Measurements from ENCODE around the gene ACADSB. TPM values are rescaled to one million over a fixed set of nuclear protein-coding genes. Genes with fewer than 3 reads are reported as not detected.

ACADSB gene
- total RNA-seq, 1 donor from 2014 or later, result 4.4 TPM

- no peak for DNase-seq (ENCODE audit: extremely low read depth, low read depth, low spot score)
Observed at GRCh38 chr10:123092635-123093414, 84.0 kb downstream of the ACADSB start.

DNA sequence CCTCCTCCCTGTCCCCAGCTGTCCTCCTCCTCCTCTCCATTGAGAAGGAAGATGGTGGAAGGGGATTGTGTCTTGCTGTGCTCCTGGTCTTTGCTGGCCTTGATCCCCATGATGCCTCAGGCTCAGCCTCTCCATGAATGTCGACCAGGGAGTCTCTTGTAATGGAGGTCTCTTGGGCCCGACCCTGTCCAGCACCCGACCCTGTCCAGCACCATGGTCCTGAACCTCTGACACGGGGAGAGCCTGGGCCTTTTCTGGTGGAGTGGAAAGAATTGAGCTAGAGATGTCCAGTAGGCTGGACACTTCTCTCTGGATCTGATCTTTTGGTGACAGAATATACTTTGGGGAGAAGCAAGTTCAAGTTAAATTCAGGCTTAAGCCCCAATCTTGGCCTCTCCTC lies 84.7 kb downstream of the ACADSB start:
- no peak for DNase-seq (ENCODE audit: extremely low read depth, low read depth, low spot score)

GRCh38 chr10:123096452-123096851 lies 87.6 kb downstream of the ACADSB start:
- no peak for DNase-seq (ENCODE audit: extremely low read depth, low read depth, low spot score)

GRCh38 chr10:123097039-123097438 lies 88.2 kb downstream of the ACADSB start:
- DNase-seq (ENCODE audit: extremely low read depth, low read depth, low spot score), result no peak

DNA sequence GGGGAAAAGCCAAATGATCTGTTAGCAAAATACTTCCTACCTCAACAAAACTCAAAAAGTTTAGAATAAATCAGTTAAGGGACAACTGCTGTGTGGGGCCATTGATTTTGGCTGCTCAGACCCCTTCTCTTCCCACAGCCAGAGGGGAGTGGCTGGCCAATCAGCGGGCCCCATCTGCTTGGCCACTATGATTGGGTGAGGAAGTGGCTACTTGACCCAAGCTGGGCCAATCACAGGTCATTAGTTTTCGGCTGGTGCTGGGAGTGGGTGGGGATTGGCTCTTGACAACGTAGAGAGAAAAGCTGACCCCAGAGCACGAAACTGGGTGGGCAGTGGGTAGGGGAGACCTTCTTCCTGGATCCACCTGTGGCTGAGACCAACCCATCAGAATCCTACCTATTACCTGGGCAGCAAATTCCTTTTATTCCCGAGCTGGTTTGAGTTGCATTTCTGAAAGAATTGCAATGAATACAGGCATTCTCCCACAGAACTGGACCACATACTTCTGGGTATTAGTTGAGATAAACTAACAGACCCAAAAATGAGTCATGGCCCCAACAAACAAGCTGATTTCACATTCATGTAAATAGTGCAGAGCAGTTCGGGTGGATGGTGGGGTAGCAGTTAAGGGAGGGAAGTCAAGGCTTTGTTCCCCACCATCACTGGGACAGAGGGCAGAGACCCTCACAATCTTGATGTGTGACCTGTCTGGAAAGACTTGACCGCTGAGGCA lies 91.4 kb downstream of the ACADSB start:
- DNase-seq (ENCODE audit: extremely low read depth, low read depth, low spot score), result no peak

DNA sequence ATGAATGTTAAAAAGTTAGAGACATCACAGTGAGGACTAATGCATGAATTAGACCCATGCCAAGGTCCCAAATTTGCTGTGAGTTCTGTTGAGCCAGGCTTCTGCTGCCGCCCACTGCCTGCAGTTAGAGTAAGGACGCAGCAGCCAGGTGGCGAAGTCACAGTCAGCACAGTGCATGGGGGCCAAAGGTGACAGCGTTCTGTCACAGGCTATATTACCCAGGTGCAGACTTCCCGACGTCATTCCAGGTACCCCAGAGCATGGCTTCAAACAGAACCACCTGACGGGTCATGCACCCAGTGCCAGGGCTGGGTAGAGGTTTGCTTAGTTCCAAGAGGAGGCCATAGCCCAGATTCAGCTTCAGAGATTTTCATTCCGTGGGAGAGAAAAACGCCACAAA lies 93.1 kb downstream of the ACADSB start:
- no peak for DNase-seq (ENCODE audit: extremely low read depth, low read depth, low spot score)

DNA sequence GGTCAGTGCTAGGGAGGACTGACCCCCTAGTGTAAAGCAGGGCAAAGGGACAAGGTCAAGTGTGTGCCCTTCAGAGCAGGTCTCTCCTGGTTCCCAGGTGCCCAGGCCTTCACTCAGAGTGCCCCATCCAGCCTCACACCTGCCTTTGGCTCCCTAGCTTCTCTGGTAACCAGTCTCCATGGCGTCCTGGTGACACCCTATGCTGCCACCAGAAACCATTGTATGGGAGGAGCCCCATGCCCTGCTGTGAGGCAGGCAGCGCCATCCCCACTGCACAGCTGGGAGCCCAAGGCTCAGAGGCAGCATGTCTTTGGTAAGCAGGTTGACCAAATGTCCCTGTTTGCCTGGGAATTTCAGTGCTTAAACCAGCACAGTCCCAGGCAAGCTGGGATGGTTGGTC lies 93.9 kb downstream of the ACADSB start:
- DNase-seq (ENCODE audit: extremely low read depth, low read depth, low spot score), result no peak

DNA sequence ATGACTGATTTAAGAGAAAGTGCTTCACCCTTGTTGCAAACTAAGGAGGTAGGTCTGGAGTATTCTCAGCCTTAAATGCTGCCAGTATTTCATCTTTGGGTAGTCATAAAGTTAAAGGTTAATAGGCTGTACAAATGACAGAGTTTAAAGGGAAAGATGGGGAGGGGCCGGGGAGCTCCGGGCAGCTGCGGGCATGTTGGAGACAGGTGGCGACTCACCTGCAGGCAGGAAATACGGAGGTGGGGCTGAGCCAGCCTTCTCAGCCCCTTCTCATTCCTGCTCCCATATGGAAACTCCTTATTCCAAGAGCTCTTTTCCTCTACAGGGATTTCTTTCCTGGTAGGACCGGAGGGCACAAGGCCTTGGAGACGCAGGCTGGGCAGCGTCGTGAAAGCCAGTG lies 95.1 kb downstream of the ACADSB start:
- no peak for DNase-seq (ENCODE audit: extremely low read depth, low read depth, low spot score)

Other genes starting within 250 kb of the ACADSB start
- 0.35 and 1.4 TPM in 2 replicates for gene CUZD1, start 163.1 kb upstream of the ACADSB start, total RNA-seq
- gene FAM24B, start 129.4 kb upstream of the ACADSB start, total RNA-seq, result 3.8 and 4.7 TPM in 2 replicates
- not detected in 2 replicates for gene FAM24A, start 98.4 kb upstream of the ACADSB start, total RNA-seq
- 5.1 and 9.6 TPM in 2 replicates for gene C10orf88, start 54.8 kb upstream of the ACADSB start, total RNA-seq
- 1.6 and 5.0 TPM in 2 replicates for gene PSTK, start 28.6 kb upstream of the ACADSB start, total RNA-seq
- gene IKZF5, start 211 bp upstream of the ACADSB start, total RNA-seq, result 3.1 and 9.0 TPM in 2 replicates
- not detected in 2 replicates for gene HMX3, start 127.0 kb downstream of the ACADSB start, total RNA-seq
- not detected in 2 replicates for gene HMX2, start 139.1 kb downstream of the ACADSB start, total RNA-seq
- gene BUB3, start 145.4 kb downstream of the ACADSB start, total RNA-seq, result 100 and 132 TPM in 2 replicates

All from glomerular endothelial cell (primary cell).